Stimulated activated CD8-positive, alpha-beta memory T cell treated with anti-CD3 and anti-CD28 coated beads, Interleukin-2, amount 100 ng/mL, for 1 hour (primary cell): Measurements from ENCODE around the gene NLGN2.

Experiments
- DNase-seq, 2 donors: peaks; one replicate each; pipeline ENCODE4 v3.0.0-alpha.2; 2020; ENCODE audit warnings: low read depth in 2 of 2

Gene NLGN2

DNA sequence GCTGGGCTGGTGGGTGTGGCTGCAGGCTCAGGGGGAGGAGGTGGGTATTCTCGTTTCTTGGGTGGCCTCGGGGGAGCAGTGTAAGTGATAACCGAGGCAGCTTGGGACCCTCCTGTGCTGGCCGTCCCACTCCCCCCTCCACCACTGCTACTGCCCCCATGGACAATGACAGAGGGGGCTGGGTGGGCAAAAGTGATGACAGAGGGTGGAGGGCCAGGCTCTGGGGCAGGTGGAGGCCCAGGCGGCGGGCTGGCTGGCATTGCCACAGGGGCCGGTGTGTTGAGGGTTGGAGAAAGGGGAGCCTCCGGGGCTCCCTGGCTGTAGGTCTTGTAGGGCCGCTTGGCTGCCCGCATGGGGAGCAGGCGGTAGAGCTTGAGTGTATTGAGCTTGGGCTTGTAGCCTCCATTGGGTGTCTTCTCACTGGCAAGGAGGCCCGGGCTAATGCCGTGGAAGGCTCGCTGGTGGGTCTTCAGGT, 55.8 kb downstream of the NLGN2 start:
- DNase-seq: no peak

DNA sequence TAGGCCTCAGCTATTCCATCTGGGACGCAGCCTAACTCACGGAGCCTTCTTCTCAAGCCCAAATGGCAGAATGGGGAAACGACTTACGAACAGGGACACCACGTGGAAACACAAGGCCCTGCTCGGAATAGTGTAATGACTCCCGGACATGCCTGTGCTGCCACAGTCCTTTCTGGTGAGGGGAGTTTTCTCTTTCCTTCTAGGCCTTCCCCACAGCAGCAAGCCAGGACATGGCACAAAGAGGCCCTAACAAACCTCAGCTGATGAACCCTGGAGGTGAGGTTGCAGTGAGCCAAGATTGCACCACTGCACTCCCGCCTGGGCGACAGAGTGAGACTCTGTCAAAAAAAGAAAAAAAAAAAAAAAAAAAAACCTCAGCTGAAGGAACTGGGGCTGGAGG, 56.4 kb downstream of the NLGN2 start:
- DNase-seq: no peak

DNA sequence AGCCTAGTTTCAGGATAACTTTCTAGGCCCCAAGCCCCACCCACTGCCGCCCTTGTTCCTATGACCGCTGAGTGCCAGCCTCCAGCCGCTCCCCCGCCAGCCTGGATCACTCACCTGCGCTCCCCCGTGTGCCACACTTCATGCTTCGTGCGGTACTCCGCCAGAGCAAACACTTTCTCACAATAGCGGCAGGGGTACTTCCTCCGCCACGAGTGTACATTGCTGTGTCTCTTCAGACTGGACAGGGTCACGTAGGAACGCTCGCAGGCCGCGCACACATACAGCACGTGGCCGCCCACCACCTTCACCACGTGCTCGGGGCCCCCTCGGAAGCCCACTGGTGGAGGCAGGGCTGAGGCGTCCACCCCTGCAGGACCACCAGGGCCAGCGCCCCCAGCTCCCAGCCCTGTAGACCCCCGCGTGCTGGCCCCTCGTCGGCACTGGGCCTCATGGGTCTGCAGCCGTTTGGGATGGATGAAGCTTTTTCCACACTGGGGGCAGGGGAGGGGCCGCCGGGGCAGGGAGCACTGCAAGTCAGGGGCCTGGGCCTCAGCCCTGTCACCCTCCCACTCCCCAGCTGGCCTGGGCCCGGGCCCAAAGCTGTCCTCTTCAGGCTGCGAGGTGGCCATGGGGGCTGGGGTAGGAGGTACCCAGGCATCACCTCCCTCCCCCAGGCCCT, 58.1 kb downstream of the NLGN2 start:
- no peak for DNase-seq

DNA sequence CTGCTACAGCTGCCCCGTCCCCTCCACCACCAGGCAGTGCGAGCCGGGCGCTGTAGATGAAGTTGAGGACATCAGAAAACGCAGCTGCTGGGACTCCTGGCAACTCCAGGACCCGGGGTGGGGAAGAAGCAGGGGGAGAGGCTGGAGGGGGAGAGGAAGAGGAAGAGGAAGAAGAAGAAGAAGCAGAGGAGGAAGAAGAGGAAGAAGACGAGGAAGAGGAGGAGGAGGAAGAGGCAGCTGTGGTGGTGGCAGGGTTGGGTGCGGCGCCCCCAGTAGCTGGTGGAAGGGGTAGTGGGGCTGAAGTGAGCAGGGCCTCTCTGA, 58.6 kb downstream of the NLGN2 start:
- DNase-seq: no peak

DNA sequence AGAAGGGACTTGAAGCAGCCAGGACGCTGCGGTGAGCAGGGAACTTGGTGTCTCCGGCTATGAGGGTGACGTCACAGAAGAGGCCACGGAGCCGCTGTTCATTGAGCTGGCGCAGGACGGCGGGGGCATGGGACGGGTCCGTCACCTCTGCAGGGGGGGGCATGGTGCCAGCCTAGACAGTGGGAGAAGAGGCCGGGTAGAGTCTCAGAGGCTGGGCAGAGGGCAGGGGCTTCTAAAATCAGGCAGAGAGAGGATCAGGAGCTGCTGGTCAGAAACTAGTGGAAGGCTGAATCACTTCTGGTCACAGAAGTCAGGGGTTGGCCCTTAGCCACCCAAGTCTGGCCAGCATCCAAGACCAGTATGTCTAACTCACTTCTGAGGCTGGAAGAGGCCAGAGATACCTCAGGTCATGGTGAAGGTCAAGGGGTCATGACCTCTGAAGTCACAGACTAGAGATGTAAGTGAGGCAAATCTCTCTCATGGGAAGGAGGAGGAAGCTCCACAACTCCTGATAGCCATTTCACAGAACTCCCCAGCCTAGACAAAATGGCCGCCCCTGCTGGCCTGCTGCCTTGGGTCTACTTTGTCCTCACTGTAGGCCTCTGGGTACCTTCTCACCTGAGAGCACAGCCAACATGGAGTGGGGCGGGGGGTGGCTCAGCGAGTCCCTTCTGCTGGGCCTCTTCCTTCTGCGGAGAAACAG, 59.1 kb downstream of the NLGN2 start:
- DNase-seq: no peak

DNA sequence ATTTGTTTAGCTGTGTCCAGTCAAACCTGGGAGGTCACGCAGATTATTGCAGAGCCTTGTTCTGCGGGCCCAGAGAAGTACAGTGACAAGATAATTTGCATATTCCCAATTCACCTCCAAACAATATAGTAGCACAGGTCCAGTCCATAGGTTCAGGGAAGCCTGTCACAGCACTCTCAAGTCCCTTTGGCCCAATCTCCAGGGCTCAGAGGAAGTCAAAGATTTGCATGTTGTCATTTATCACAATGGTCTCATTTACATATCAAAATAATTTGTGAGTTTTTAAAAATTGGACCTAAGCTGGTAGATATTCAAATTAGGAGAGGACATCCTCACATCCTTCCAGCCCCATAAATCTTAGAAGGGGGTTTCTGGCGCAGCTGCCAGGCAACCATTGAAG, 59.9 kb downstream of the NLGN2 start:
- DNase-seq: no peak

DNA sequence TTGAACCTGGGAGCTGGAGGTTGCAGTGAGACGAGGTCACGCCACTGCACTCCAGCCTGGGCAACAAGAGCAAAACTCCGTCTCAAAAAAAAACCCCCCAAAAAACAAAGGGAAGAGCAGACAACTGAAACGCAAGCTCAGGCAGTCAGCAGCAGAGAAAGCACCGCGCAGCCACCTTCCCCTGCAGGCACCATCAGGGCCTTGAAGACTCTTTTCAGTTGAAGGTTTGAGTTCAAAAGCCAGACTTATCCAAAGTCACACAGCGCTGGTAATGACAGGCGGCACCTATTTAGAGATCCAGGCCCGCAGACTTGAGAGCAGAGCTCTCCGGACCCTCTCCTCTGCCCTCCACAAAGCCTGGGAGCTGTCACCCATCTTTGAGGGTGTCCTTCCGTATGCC, 60.6 kb downstream of the NLGN2 start:
- no peak for DNase-seq

DNA sequence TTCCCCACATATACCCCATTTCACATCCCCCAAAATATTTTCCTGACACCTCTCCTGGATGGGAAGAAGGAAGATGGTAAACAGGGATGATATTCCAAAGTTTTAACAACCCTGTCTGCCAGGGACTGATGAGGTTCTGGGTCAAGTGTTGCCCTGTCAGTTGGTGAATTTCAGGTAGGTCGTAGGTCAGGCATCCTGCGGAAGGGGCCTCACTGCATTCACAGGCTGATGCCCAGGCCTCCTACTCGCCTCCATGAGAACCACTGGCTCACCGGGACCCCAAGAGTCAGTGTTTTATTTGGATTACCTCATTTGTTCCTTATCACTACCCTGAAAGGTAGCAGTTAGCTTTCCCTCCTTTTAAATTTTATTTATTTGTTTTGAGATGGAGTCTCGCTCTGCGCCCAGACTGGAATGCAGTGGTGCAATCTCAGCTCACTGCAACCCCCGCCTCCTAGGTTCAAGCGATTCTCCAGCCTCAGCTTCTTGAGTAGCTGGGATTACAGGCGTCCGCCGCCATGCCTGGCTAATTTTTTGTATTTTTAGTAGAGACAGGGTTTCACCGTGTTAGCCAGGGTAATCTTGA, 61.3 kb downstream of the NLGN2 start:
- no peak for DNase-seq
